ENCODE results near the gene DNLZ. TPM values are rescaled to one million over a fixed set of nuclear protein-coding genes. Genes with fewer than 3 reads are reported as not detected.
A peak's percentile ranks its signal among the peaks of the same experiment; 100 is the strongest.

Gene DNLZ
- total RNA-seq, 1 experiment from 2014 or later: 9.1 TPM

- H3K4me1 ChIP-seq (replicated peaks; ENCODE audit: insufficient read depth): peaks cover 11% of the 10 kb centered on the region; the same call in 1 of the 2 replicates
- DNase-seq: peak in 1 of 2 experiments; percentile 33
- no peak for TF ChIP-seq CTCF (conservative IDR thresholded peaks at IDR 0.05)
- TF ChIP-seq EZH2 (IDR thresholded peaks at IDR 0.05; ENCODE audit: low read depth): no peak
- peaks cover 5% of the 10 kb centered on the region; the same call in 1 of the 2 replicates for H4K20me1 ChIP-seq (ENCODE audit: insufficient read depth)
- H3K9me3 ChIP-seq (ENCODE audit: insufficient read depth, low read depth): no peaks in the 10 kb centered on the region
- ChIA-PET CTCF (interaction anchor here (0.6 kb wide), 1 partner anchor 181 kb away, joined by 7 read pairs; no protein-coding TSS in a partner anchor), POLR2A (ENCODE audit: unreplicated experiment) (interaction anchor here (0.6 kb wide), 1 partner anchor 156 kb away, joined by 8 read pairs; no protein-coding TSS in a partner anchor)
- no peak within 1 kb of the TSS for H2AFZ ChIP-seq
- H3K79me2 ChIP-seq (ENCODE audit: low read depth): no peaks in the 10 kb centered on the region
- peak within 1 kb of the TSS; percentile 71 for H3K4me2 ChIP-seq
- no peaks in the 10 kb centered on the region for H3K27me3 ChIP-seq (ENCODE audit: insufficient read depth, low read depth)
- H3K27ac ChIP-seq: no peak within 1 kb of the TSS
- H3K9me2 ChIP-seq (ENCODE audit: insufficient read depth): no peaks in the 10 kb centered on the region
- BruUV-seq (replicated peaks): no TSS peak
- H3K36me3 ChIP-seq (ENCODE audit: low read depth): no peaks in the 10 kb centered on the region
- intact Hi-C loops (cut with micrococcal nuclease; ENCODE audit: unreplicated experiment): no loop called here
- peak within 1 kb of the TSS; percentile 46; the same call in 1 of the 2 replicates for H3K4me3 ChIP-seq
- H3F3A ChIP-seq (ENCODE audit: insufficient read depth, low read depth): peaks cover 8% of the 10 kb centered on the region; the same call in 1 of the 2 replicates
Measured at GRCh38 chr9:136327304-136327974, 36.1 kb downstream of the DNLZ start, which contains the start of gene GPSM1. TSS of gene GPSM1 (plus strand) at chr9:136327539. CDS start at chr9:136327696, 157 bp downstream.

GRCh38 chr9:136326761-136327303 lies 36.7 kb downstream of the DNLZ start:
- H4K20me1 ChIP-seq (ENCODE audit: insufficient read depth): peaks cover 5% of the 10 kb centered on the region; the same call in 1 of the 2 replicates
- no peaks in the 10 kb centered on the region for H3K79me2 ChIP-seq (ENCODE audit: low read depth)
- ChIA-PET POLR2A (ENCODE audit: unreplicated experiment) (no interaction called here), CTCF (interaction anchor here (0.6 kb wide), 1 partner anchor 182 kb away, joined by 7 read pairs; no protein-coding TSS in a partner anchor)
- H3K9me2 ChIP-seq (ENCODE audit: insufficient read depth): no peaks in the 10 kb centered on the region
- peaks cover 8% of the 10 kb centered on the region; the same call in 1 of the 2 replicates for H3F3A ChIP-seq (ENCODE audit: insufficient read depth, low read depth)
- no peaks in the 10 kb centered on the region for H3K27me3 ChIP-seq (ENCODE audit: insufficient read depth, low read depth)
- H3K4me2 ChIP-seq: no peak overlapping the region
- H3K4me3 ChIP-seq: no peak overlapping the region
- intact Hi-C loops (cut with micrococcal nuclease; ENCODE audit: unreplicated experiment): no loop called here
- no peaks in the 10 kb centered on the region for H3K36me3 ChIP-seq (ENCODE audit: low read depth)
- TF ChIP-seq EZH2 (IDR thresholded peaks at IDR 0.05; ENCODE audit: low read depth): no peak
- no peak for TF ChIP-seq CTCF (conservative IDR thresholded peaks at IDR 0.05)
- peaks cover 11% of the 10 kb centered on the region; the same call in 1 of the 2 replicates for H3K4me1 ChIP-seq (replicated peaks; ENCODE audit: insufficient read depth)
- no peak overlapping the region for H2AFZ ChIP-seq
- no peak for DNase-seq
- H3K27ac ChIP-seq: no peak overlapping the region
- no TSS peak for BruUV-seq (replicated peaks)
- H3K9me3 ChIP-seq (ENCODE audit: insufficient read depth, low read depth): no peaks in the 10 kb centered on the region

GRCh38 chr9:136326061-136326760 lies 37.3 kb downstream of the DNLZ start:
- H3K4me2 ChIP-seq: no peak overlapping the region
- no peak overlapping the region for H3K27ac ChIP-seq
- H3F3A ChIP-seq (ENCODE audit: insufficient read depth, low read depth): peaks cover 8% of the 10 kb centered on the region; the same call in 1 of the 2 replicates
- ChIA-PET CTCF (no interaction called here), POLR2A (ENCODE audit: unreplicated experiment) (interaction anchor here (0.6 kb wide), 1 partner anchor 29 kb away, joined by 4 read pairs; no protein-coding TSS in a partner anchor)
- no peaks in the 10 kb centered on the region for H3K9me3 ChIP-seq (ENCODE audit: insufficient read depth, low read depth)
- H3K36me3 ChIP-seq (ENCODE audit: low read depth): no peaks in the 10 kb centered on the region
- no peak overlapping the region for H2AFZ ChIP-seq
- no peaks in the 10 kb centered on the region for H3K79me2 ChIP-seq (ENCODE audit: low read depth)
- BruUV-seq (replicated peaks): no TSS peak
- H4K20me1 ChIP-seq (ENCODE audit: insufficient read depth): peaks cover 5% of the 10 kb centered on the region; the same call in 1 of the 2 replicates
- H3K9me2 ChIP-seq (ENCODE audit: insufficient read depth): no peaks in the 10 kb centered on the region
- no peak overlapping the region for H3K4me3 ChIP-seq
- no peak for DNase-seq
- TF ChIP-seq EZH2 (IDR thresholded peaks at IDR 0.05; ENCODE audit: low read depth) (no peak), CTCF (conservative IDR thresholded peaks at IDR 0.05) (no peak)
- no peaks in the 10 kb centered on the region for H3K27me3 ChIP-seq (ENCODE audit: insufficient read depth, low read depth)
- peaks cover 11% of the 10 kb centered on the region; the same call in 1 of the 2 replicates for H3K4me1 ChIP-seq (replicated peaks; ENCODE audit: insufficient read depth)
- intact Hi-C loops (cut with micrococcal nuclease; ENCODE audit: unreplicated experiment): no loop called here
